ENCODE results near the gene ADGRV1.
"Not testable (repeated sequence)": the region's sequence is repeated elsewhere in the genome, so short reads cannot be mapped to it uniquely, and the experiment has no call there.

ADGRV1 gene

GRCh38 chr5:90917928-90918668 is 359.5 kb downstream of the ADGRV1 start:
- no peaks in the 10 kb centered on the region for H3K9me3 Mint-ChIP-seq
- H3K27me3 Mint-ChIP-seq, result peaks cover 4% of the 10 kb centered on the region
- H3K4me3 Mint-ChIP-seq, result no peak overlapping the region
- H3K4me1 Mint-ChIP-seq, result no peaks in the 10 kb centered on the region
- H3K36me3 Mint-ChIP-seq, result no peaks in the 10 kb centered on the region
- H3K27ac Mint-ChIP-seq, result no peak overlapping the region

- Mint-ChIP-seq H3K4me3 (no peak overlapping the region), H3K27ac (no peak overlapping the region), H3K36me3 (no peaks in the 10 kb centered on the region), H3K4me1 (no peaks in the 10 kb centered on the region), H3K27me3 (peaks cover 1% of the 10 kb centered on the region), H3K9me3 (no peaks in the 10 kb centered on the region)
These were observed 362.9 kb downstream of the ADGRV1 start for GRCh38 chr5:90921418-90921973.

- H3K27me3 Mint-ChIP-seq, H3K9me3 Mint-ChIP-seq, H3K4me1 Mint-ChIP-seq, H3K27ac Mint-ChIP-seq, H3K36me3 Mint-ChIP-seq, H3K4me3 Mint-ChIP-seq: not testable (repeated sequence)
These were observed 365.6 kb downstream of the ADGRV1 start for GRCh38 chr5:90924222-90924621.

GRCh38 chr5:90929013-90929839 is 370.6 kb downstream of the ADGRV1 start:
- H3K27ac Mint-ChIP-seq, H3K4me1 Mint-ChIP-seq, H3K36me3 Mint-ChIP-seq, H3K9me3 Mint-ChIP-seq, H3K4me3 Mint-ChIP-seq, H3K27me3 Mint-ChIP-seq: not testable (repeated sequence)

- Mint-ChIP-seq H3K4me3 (no peak overlapping the region), H3K36me3 (no peaks in the 10 kb centered on the region), H3K4me1 (peaks cover 7% of the 10 kb centered on the region)
These were observed 371.5 kb downstream of the ADGRV1 start for GRCh38 chr5:90930062-90930461.

GRCh38 chr5:90930756-90931431 is 372.3 kb downstream of the ADGRV1 start:
- peaks cover 7% of the 10 kb centered on the region for H3K4me1 Mint-ChIP-seq
- no peak overlapping the region for H3K4me3 Mint-ChIP-seq
- peak overlapping the region; percentile 76 for H3K27ac Mint-ChIP-seq
- H3K27me3 Mint-ChIP-seq, result peaks cover 6% of the 10 kb centered on the region
- H3K9me3 Mint-ChIP-seq, result no peaks in the 10 kb centered on the region
- H3K36me3 Mint-ChIP-seq, result no peaks in the 10 kb centered on the region

More at GRCh38 chr5:90930062-90930461, 371.5 kb downstream of the ADGRV1 start:
- no peaks in the 10 kb centered on the region for H3K9me3 Mint-ChIP-seq
- no peak overlapping the region for H3K27ac Mint-ChIP-seq
- H3K27me3 Mint-ChIP-seq, result peaks cover 6% of the 10 kb centered on the region

- Mint-ChIP-seq H3K27me3 (peaks cover 6% of the 10 kb centered on the region), H3K4me3 (no peak overlapping the region), H3K27ac (no peak overlapping the region), H3K36me3 (no peaks in the 10 kb centered on the region), H3K4me1 (peaks cover 7% of the 10 kb centered on the region), H3K9me3 (no peaks in the 10 kb centered on the region)
These were observed 373.6 kb downstream of the ADGRV1 start for GRCh38 chr5:90932052-90932699.

GRCh38 chr5:90933298-90933697 is 374.7 kb downstream of the ADGRV1 start:
- H3K27me3 Mint-ChIP-seq, result peaks cover 6% of the 10 kb centered on the region
- no peaks in the 10 kb centered on the region for H3K9me3 Mint-ChIP-seq
- H3K27ac Mint-ChIP-seq, result no peak overlapping the region
- no peaks in the 10 kb centered on the region for H3K36me3 Mint-ChIP-seq
- H3K4me3 Mint-ChIP-seq, result no peak overlapping the region
- H3K4me1 Mint-ChIP-seq, result peaks cover 7% of the 10 kb centered on the region

GRCh38 chr5:90934091-90934719 is 375.6 kb downstream of the ADGRV1 start:
- Mint-ChIP-seq H3K27me3 (peaks cover 6% of the 10 kb centered on the region), H3K36me3 (no peaks in the 10 kb centered on the region), H3K9me3 (no peaks in the 10 kb centered on the region), H3K27ac (peak overlapping the region; percentile 69), H3K4me3 (no peak overlapping the region), H3K4me1 (peaks cover 7% of the 10 kb centered on the region)

GRCh38 chr5:90934738-90935137 is 376.1 kb downstream of the ADGRV1 start:
- Mint-ChIP-seq H3K27me3 (peaks cover 6% of the 10 kb centered on the region), H3K4me3 (no peak overlapping the region), H3K9me3 (no peaks in the 10 kb centered on the region), H3K27ac (no peak overlapping the region), H3K4me1 (peaks cover 7% of the 10 kb centered on the region), H3K36me3 (no peaks in the 10 kb centered on the region)

- H3K4me3 Mint-ChIP-seq, result no peak overlapping the region
- no peak overlapping the region for H3K27ac Mint-ChIP-seq
- H3K27me3 Mint-ChIP-seq, result no peaks in the 10 kb centered on the region
- peaks cover 12% of the 10 kb centered on the region for H3K4me1 Mint-ChIP-seq
- no peaks in the 10 kb centered on the region for H3K9me3 Mint-ChIP-seq
- no peaks in the 10 kb centered on the region for H3K36me3 Mint-ChIP-seq
These were observed 380.6 kb downstream of the ADGRV1 start for GRCh38 chr5:90939211-90939610.

GRCh38 chr5:90940227-90940995 is 381.8 kb downstream of the ADGRV1 start:
- Mint-ChIP-seq H3K9me3 (no peaks in the 10 kb centered on the region), H3K27me3 (no peaks in the 10 kb centered on the region), H3K4me3 (no peak overlapping the region), H3K36me3 (no peaks in the 10 kb centered on the region), H3K27ac (peak overlapping the region; percentile 67), H3K4me1 (peaks cover 12% of the 10 kb centered on the region)

- H3K36me3 Mint-ChIP-seq, result no peaks in the 10 kb centered on the region
- no peaks in the 10 kb centered on the region for H3K27me3 Mint-ChIP-seq
- H3K4me1 Mint-ChIP-seq, result peaks cover 12% of the 10 kb centered on the region
- H3K9me3 Mint-ChIP-seq, result no peaks in the 10 kb centered on the region
- no peak overlapping the region for H3K27ac Mint-ChIP-seq
- H3K4me3 Mint-ChIP-seq, result no peak overlapping the region
These were observed 382.6 kb downstream of the ADGRV1 start for GRCh38 chr5:90941002-90941720.

GRCh38 chr5:90944116-90944515 is 385.5 kb downstream of the ADGRV1 start:
- no peak overlapping the region for H3K4me3 Mint-ChIP-seq
- H3K27ac Mint-ChIP-seq, result no peak overlapping the region
- no peaks in the 10 kb centered on the region for H3K9me3 Mint-ChIP-seq
- H3K4me1 Mint-ChIP-seq, result peaks cover 12% of the 10 kb centered on the region
- H3K36me3 Mint-ChIP-seq, result no peaks in the 10 kb centered on the region
- peaks cover 3% of the 10 kb centered on the region for H3K27me3 Mint-ChIP-seq
